HepG2 (cell line): ENCODE data around the gene FAM110A. TPM values are rescaled to one million over a fixed set of nuclear protein-coding genes. Genes with fewer than 3 reads are reported as not detected.

Experiments used
- ARHGAP35 ChIP-seq: sonication (generic); formaldehyde crosslinking; IDR thresholded peaks from 2 replicates; pipeline ENCODE4 v1.9.0; 2022; ENCODE audit warnings: mild to moderate bottlenecking, inconsistent platforms, moderate library complexity, missing genetic modification reagents, borderline replicate concordance
- ATM ChIP-seq: fragments of 450-650 bp; IDR thresholded peaks from 2 replicates; pipeline ENCODE4 v1.7.1; 2017; ENCODE audit warnings: mild to moderate bottlenecking, borderline replicate concordance
- ESRRA ChIP-seq: sonication (generic); formaldehyde crosslinking; IDR thresholded peaks from 2 replicates; pipeline ENCODE4 v1.5.1; 2020; ENCODE audit warnings: mild to moderate bottlenecking, low read depth, missing genetic modification reagents
- FOXA1 ChIP-seq, 2 experiments: fragments of 450-650 bp in 1 of 2; sonication (generic) in 1 of 2; formaldehyde crosslinking in 1 of 2; IDR thresholded peaks; 2 replicates each; pipeline versions ENCODE4 v1.4.0 to v1.6.1; 2016 to 2020; ENCODE audit warnings: missing genetic modification reagents in 1 of 2
- KDM3A ChIP-seq: IDR thresholded peaks from 2 replicates; pipeline ENCODE4 v1.6.1; 2018; ENCODE audit warnings: low read depth, missing compliant biosample characterization
- MAX ChIP-seq: IDR thresholded peaks from 2 replicates; pipeline ENCODE4 v1.6.1; 2012; ENCODE audit warnings: inconsistent platforms
- NAIF1 ChIP-seq: sonication (generic); formaldehyde crosslinking; IDR thresholded peaks from 2 replicates; pipeline ENCODE4 v1.5.0; 2020; ENCODE audit warnings: mild to moderate bottlenecking, missing genetic modification reagents, borderline replicate concordance
- PHF20 ChIP-seq: sonication (generic); formaldehyde crosslinking; IDR thresholded peaks from 2 replicates; pipeline ENCODE4 v1.5.0; 2020; ENCODE audit warnings: mild to moderate bottlenecking, missing genetic modification reagents
- SIN3A ChIP-seq: IDR thresholded peaks from 2 replicates; pipeline ENCODE4 v1.6.1; 2011; ENCODE audit warnings: low read depth, mild to moderate bottlenecking, control low read depth, low read length, borderline replicate concordance
- SP2 ChIP-seq: sonication (generic); formaldehyde crosslinking; IDR thresholded peaks from 2 replicates; pipeline ENCODE4 v1.5.1; 2020; ENCODE audit warnings: mild to moderate bottlenecking, missing genetic modification reagents
- WIZ ChIP-seq: sonication (generic); formaldehyde crosslinking; IDR thresholded peaks from 2 replicates; pipeline ENCODE4 v1.5.1; 2020; ENCODE audit warnings: mild to moderate bottlenecking, missing genetic modification reagents
- ZBTB8A ChIP-seq: sonication (generic); formaldehyde crosslinking; IDR thresholded peaks from 2 replicates; pipeline ENCODE4 v1.4.0; 2020; ENCODE audit warnings: mild to moderate bottlenecking, low read depth, missing genetic modification reagents, borderline replicate concordance
- ZC3H4 ChIP-seq: sonication (generic); formaldehyde crosslinking; IDR thresholded peaks from 2 replicates; pipeline ENCODE4 v1.4.0; 2020; ENCODE audit warnings: missing genetic modification reagents, borderline replicate concordance
- ZNF136 ChIP-seq: sonication (generic); formaldehyde crosslinking; IDR thresholded peaks from 2 replicates; pipeline ENCODE4 v1.8.1; 2022; ENCODE audit warnings: low read depth, mild to moderate bottlenecking, moderate library complexity, missing genetic modification reagents
- ZNF431 ChIP-seq: sonication (generic); formaldehyde crosslinking; IDR thresholded peaks from 2 replicates; pipeline ENCODE4 v1.9.0; 2022; ENCODE audit warnings: missing genetic modification reagents, low read depth, mild to moderate bottlenecking, borderline replicate concordance
- ZNF543 ChIP-seq: sonication (generic); formaldehyde crosslinking; IDR thresholded peaks from 2 replicates; pipeline ENCODE4 v1.4.0; 2020; ENCODE audit warnings: mild to moderate bottlenecking, missing genetic modification reagents
- ZNF878 ChIP-seq: sonication (generic); formaldehyde crosslinking; IDR thresholded peaks from 2 replicates; pipeline ENCODE4 v1.8.1; 2023; ENCODE audit warnings: mild to moderate bottlenecking, missing genetic modification reagents, moderate library complexity
- polyA plus RNA-seq, 8 experiments: library from polyadenylated mRNA; depleted of rRNA in 3 of 8; stranded (reverse) in 7 of 8; unstranded in 1 of 8; fragments of >200 nt; fragmentation: Illumina TruSeq in 4 of 8; extraction: Trizol in 4 of 8; gene quantifications; 2 replicates each; pipeline versions ENCODE4 v1.2.1 to v1.2.3, GENCODE V29; 2011 to 2016; ENCODE audit warnings: low read depth in 4 of 8, missing spikeins in 1 of 8, mixed read lengths in 1 of 8; ENCODE audit not compliant: insufficient read depth in 1 of 8
- total RNA-seq, 5 experiments: library from RNA; depleted of rRNA; stranded (reverse); fragments of >200 nt; fragmentation: Illumina TruSeq; extraction: Trizol; gene quantifications; 2 replicates each; pipeline ENCODE4 v1.2.3, GENCODE V29; 2016; ENCODE audit warnings: low read depth in 1 of 5
- TF ChIP-seq, protein P1 (sequence below): sonication (generic); formaldehyde crosslinking; IDR thresholded peaks from 2 replicates; pipeline ENCODE4 v1.9.0; 2022; ENCODE audit warnings: missing genetic modification reagents, mild to moderate bottlenecking, borderline replicate concordance
- TF ChIP-seq, protein P2 (sequence below): IDR thresholded peaks from 2 replicates; pipeline ENCODE4 v1.6.1; 2016; ENCODE audit warnings: missing compliant biosample characterization, missing genetic modification reagents, borderline replicate concordance
- TF ChIP-seq, protein P3 (sequence below): sonication (generic); formaldehyde crosslinking; IDR thresholded peaks from 2 replicates; pipeline ENCODE4 v1.4.0; 2020; ENCODE audit warnings: missing genetic modification reagents

Gene FAM110A
- total and polyA plus RNA-seq, 2 of the 13 experiments (the other 11 are each of a cell fraction or from before 2014, with no cell fraction given) = 1.9 TPM

- TF ChIP-seq, protein P1, sequence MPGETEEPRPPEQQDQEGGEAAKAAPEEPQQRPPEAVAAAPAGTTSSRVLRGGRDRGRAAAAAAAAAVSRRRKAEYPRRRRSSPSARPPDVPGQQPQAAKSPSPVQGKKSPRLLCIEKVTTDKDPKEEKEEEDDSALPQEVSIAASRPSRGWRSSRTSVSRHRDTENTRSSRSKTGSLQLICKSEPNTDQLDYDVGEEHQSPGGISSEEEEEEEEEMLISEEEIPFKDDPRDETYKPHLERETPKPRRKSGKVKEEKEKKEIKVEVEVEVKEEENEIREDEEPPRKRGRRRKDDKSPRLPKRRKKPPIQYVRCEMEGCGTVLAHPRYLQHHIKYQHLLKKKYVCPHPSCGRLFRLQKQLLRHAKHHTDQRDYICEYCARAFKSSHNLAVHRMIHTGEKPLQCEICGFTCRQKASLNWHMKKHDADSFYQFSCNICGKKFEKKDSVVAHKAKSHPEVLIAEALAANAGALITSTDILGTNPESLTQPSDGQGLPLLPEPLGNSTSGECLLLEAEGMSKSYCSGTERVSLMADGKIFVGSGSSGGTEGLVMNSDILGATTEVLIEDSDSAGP = 0 out of 2 replicates have a peak, but pooled peaks have one; percentile 51
- TF ChIP-seq ZBTB8A (CRISPR knock-in tag) (no peak), WIZ (CRISPR knock-in tag) (no peak), ZNF543 (CRISPR knock-in tag) (peak; percentile 93), FOXA1 (IDR thresholded peaks at IDR 0.05) (no peak), FOXA1 (CRISPR knock-in tag; IDR thresholded peaks at IDR 0.05) (no peak), PHF20 (CRISPR knock-in tag) (no peak), ESRRA (no peak), KDM3A (CRISPR knock-in tag) (0 out of 2 replicates have a peak, but pooled peaks have one; percentile 34), MAX (0 out of 2 replicates have a peak, but pooled peaks have one; percentile 41), ZC3H4 (CRISPR knock-in tag) (no peak), ZNF878 (CRISPR knock-in tag) (no peak), ATM (no peak), NAIF1 (no peak), SP2 (CRISPR knock-in tag) (no peak), ZNF136 (CRISPR knock-in tag) (no peak), ZNF431 (CRISPR knock-in tag) (no peak), ARHGAP35 (CRISPR knock-in tag) (0 out of 2 replicates have a peak, but pooled peaks have one; percentile 17), SIN3A (no peak)
- TF ChIP-seq, protein P2, sequence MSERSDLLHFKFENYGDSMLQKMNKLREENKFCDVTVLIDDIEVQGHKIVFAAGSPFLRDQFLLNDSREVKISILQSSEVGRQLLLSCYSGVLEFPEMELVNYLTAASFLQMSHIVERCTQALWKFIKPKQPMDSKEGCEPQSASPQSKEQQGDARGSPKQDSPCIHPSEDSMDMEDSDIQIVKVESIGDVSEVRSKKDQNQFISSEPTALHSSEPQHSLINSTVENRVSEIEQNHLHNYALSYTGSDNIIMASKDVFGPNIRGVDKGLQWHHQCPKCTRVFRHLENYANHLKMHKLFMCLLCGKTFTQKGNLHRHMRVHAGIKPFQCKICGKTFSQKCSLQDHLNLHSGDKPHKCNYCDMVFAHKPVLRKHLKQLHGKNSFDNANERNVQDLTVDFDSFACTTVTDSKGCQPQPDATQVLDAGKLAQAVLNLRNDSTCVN (CRISPR knock-in tag) = 0 out of 2 replicates have a peak, but pooled peaks have one; percentile 7
- TF ChIP-seq, protein P3, sequence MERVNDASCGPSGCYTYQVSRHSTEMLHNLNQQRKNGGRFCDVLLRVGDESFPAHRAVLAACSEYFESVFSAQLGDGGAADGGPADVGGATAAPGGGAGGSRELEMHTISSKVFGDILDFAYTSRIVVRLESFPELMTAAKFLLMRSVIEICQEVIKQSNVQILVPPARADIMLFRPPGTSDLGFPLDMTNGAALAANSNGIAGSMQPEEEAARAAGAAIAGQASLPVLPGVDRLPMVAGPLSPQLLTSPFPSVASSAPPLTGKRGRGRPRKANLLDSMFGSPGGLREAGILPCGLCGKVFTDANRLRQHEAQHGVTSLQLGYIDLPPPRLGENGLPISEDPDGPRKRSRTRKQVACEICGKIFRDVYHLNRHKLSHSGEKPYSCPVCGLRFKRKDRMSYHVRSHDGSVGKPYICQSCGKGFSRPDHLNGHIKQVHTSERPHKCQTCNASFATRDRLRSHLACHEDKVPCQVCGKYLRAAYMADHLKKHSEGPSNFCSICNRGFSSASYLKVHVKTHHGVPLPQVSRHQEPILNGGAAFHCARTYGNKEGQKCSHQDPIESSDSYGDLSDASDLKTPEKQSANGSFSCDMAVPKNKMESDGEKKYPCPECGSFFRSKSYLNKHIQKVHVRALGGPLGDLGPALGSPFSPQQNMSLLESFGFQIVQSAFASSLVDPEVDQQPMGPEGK = 0 out of 2 replicates have a peak, but pooled peaks have one; percentile 11
These were observed 7.5 kb downstream of the FAM110A start (continued) for GRCh38 chr20:840858-841567.
